HepG2 (cell line): ENCODE results near the gene CHMP5. TPM values are rescaled to one million over a fixed set of nuclear protein-coding genes. Genes with fewer than 3 reads are reported as not detected.

Experiments used
- ATAC-seq: fragments of 200-7000 bp; cut with Tn5 transposase; 3 replicates; pipeline ENCODE4 v1.9.1; 2020; ENCODE audit warnings: mild to moderate bottlenecking, moderate library complexity
- BruUV-seq: library from RNA; stranded (reverse); fragments of 400-500 nt; replicated peaks from 2 replicates; lab custom pipeline; 2021; lab: Mats Ljungman, UMichigan
- CTCF ChIA-PET: fragments of 300-600 bp; formaldehyde crosslinking; extraction: SDS; loops from one replicate; lab custom pipeline; 2021; ENCODE audit warnings: low total read pairs, inconsistent platforms, low intra/inter-chr PET ratio; lab: Yijun Ruan, JAX
- POLR2A ChIA-PET: fragments of 350-600 bp; sonication (Branson Sonifier 250); formaldehyde crosslinking; loops from one replicate; lab custom pipeline; 2020; ENCODE audit warnings: antibody characterized with exemption, inconsistent platforms; lab: Yijun Ruan, JAX
- DNase-seq: peaks from one replicate; pipeline ENCODE4 v3.0.0-alpha.2; 2015; ENCODE audit warnings: low spot score
- FAIRE-seq: peaks from 3 replicates; lab custom pipeline; 2011; peaks lifted over from hg19 to GRCh38; lab: Jason Lieb, UNC
- H2AFZ ChIP-seq: one replicate; pipeline ENCODE4 v1.6.1; 2011; ENCODE audit warnings: low read length, inconsistent platforms
- H3K27ac ChIP-seq: fragments of 300-600 bp; 3 replicates; pipeline ENCODE4 v1.8.0; 2011; ENCODE audit warnings: mixed run types, mild to moderate bottlenecking, mixed read lengths, low read length, inconsistent platforms; ENCODE audit not compliant: insufficient read depth; ENCODE audit errors: extremely low read length
- H3K27me3 ChIP-seq, 2 experiments: fragments of 200-600 bp in 1 of 2; 2 replicates in 1 of 2; 3 replicates in 1 of 2; pipeline versions ENCODE4 v1.6.0 to v1.8.0; 2011; ENCODE audit warnings: low read length in 2 of 2, mild to moderate bottlenecking in 2 of 2, moderate library complexity in 2 of 2, inconsistent platforms in 1 of 2; ENCODE audit not compliant: insufficient read depth in 2 of 2, control insufficient read depth in 1 of 2
- H3K36me3 ChIP-seq, 2 experiments: fragments of 200-600 bp in 1 of 2; replicated peaks in 1 of 2; 2 replicates in 1 of 2; 3 replicates in 1 of 2; pipeline versions ENCODE4 v1.5.1 to v1.8.0; 2011; ENCODE audit warnings: low read length in 2 of 2, inconsistent platforms in 1 of 2; ENCODE audit not compliant: insufficient read depth in 2 of 2, control insufficient read depth in 1 of 2
- H3K4me1 ChIP-seq: 2 replicates; pipeline ENCODE4 v1.5.1; 2012; ENCODE audit warnings: low read length, inconsistent platforms; ENCODE audit not compliant: insufficient read depth
- H3K4me2 ChIP-seq: 2 replicates; pipeline ENCODE4 v1.6.0; 2011; ENCODE audit warnings: low read depth, low read length, inconsistent platforms
- H3K4me3 ChIP-seq, 3 experiments: fragments of 200-600 bp in 1 of 3; sonication (generic), shearing (Covaris generic) in 1 of 3; replicated peaks in 1 of 3; 2 replicates each; pipeline ENCODE4 v1.5.1; 2011 to 2016; ENCODE audit warnings: low read length in 3 of 3, inconsistent platforms in 2 of 3, low read depth in 2 of 3, mild to moderate bottlenecking in 2 of 3, control low read depth in 1 of 3, mixed read lengths in 1 of 3; ENCODE audit not compliant: insufficient read depth in 1 of 3
- H3K79me2 ChIP-seq: one replicate; pipeline ENCODE4 v1.6.1; 2011; ENCODE audit warnings: low read length, inconsistent platforms; ENCODE audit not compliant: insufficient read depth
- H3K9ac ChIP-seq: 2 replicates; pipeline ENCODE4 v1.6.0; 2011; ENCODE audit warnings: mild to moderate bottlenecking, low read depth, low read length, inconsistent platforms; ENCODE audit not compliant: insufficient read depth
- H3K9me3 ChIP-seq: 2 replicates; pipeline ENCODE4 v1.5.1; 2012; ENCODE audit warnings: mild to moderate bottlenecking, low read length
- H4K20me1 ChIP-seq: 2 replicates; pipeline ENCODE4 v1.6.0; 2011; ENCODE audit warnings: inconsistent platforms, mild to moderate bottlenecking, low read length, moderate library complexity; ENCODE audit not compliant: insufficient read depth
- ATF7-NPFF ChIP-seq: sonication (generic); formaldehyde crosslinking; IDR thresholded peaks from 2 replicates; pipeline ENCODE4 v1.8.1; 2023; ENCODE audit warnings: mild to moderate bottlenecking, low read depth, missing genetic modification reagents, moderate library complexity
- CEBPG ChIP-seq: IDR thresholded peaks from 2 replicates; pipeline ENCODE4 v1.6.1; 2016
- E2F2 ChIP-seq: sonication (generic); formaldehyde crosslinking; IDR thresholded peaks from 2 replicates; pipeline ENCODE4 v1.4.0; 2020; ENCODE audit warnings: missing genetic modification reagents, borderline replicate concordance
- KDM2A ChIP-seq: sonication (generic); formaldehyde crosslinking; IDR thresholded peaks from 2 replicates; pipeline ENCODE4 v1.4.0; 2020; ENCODE audit warnings: low read depth, missing genetic modification reagents, borderline replicate concordance
- NFE2L2 ChIP-seq: fragments of 150-350 bp; IDR thresholded peaks from 2 replicates; pipeline ENCODE4 v1.6.1; 2014; ENCODE audit warnings: low read length
- PHF21A ChIP-seq: sonication (generic); formaldehyde crosslinking; IDR thresholded peaks from 2 replicates; pipeline ENCODE4 v1.5.0; 2020; ENCODE audit warnings: mild to moderate bottlenecking, missing genetic modification reagents
- PITX1 ChIP-seq: sonication (generic); formaldehyde crosslinking; IDR thresholded peaks from 2 replicates; pipeline ENCODE4 v1.5.1; 2020; ENCODE audit warnings: mild to moderate bottlenecking, missing genetic modification reagents
- POLR2AphosphoS5 ChIP-seq: IDR thresholded peaks from 2 replicates; pipeline ENCODE4 v1.6.1; 2012; ENCODE audit warnings: low read depth, low read length
- TCF7 ChIP-seq: sonication (generic); IDR thresholded peaks from 2 replicates; pipeline ENCODE4 v1.6.1; 2016; ENCODE audit warnings: antibody characterized with exemption, low read depth
- THAP11 ChIP-seq: IDR thresholded peaks from 2 replicates; pipeline ENCODE4 v1.6.1; 2016; ENCODE audit warnings: missing biosample characterization, missing genetic modification reagents
- THAP8 ChIP-seq: sonication (generic); formaldehyde crosslinking; IDR thresholded peaks from 2 replicates; pipeline ENCODE4 v1.5.1; 2020; ENCODE audit warnings: missing genetic modification reagents, mild to moderate bottlenecking, borderline replicate concordance
- ZBTB26 ChIP-seq: IDR thresholded peaks from 2 replicates; pipeline ENCODE4 v1.6.1; 2016; ENCODE audit warnings: missing compliant biosample characterization, missing genetic modification reagents, borderline replicate concordance
- ZFP82 ChIP-seq: sonication (generic); formaldehyde crosslinking; IDR thresholded peaks from 2 replicates; pipeline ENCODE4 v1.5.1; 2020; ENCODE audit warnings: mild to moderate bottlenecking, missing genetic modification reagents, borderline replicate concordance
- ZNF280B ChIP-seq: sonication (generic); formaldehyde crosslinking; IDR thresholded peaks from 2 replicates; pipeline ENCODE4 v1.5.0; 2020; ENCODE audit warnings: missing genetic modification reagents, mild to moderate bottlenecking, borderline replicate concordance
- ZNF430 ChIP-seq: sonication (generic); formaldehyde crosslinking; IDR thresholded peaks from 2 replicates; pipeline ENCODE4 v1.9.0; 2021; ENCODE audit warnings: mild to moderate bottlenecking, missing genetic modification reagents
- ZNF597 ChIP-seq: sonication (generic); formaldehyde crosslinking; IDR thresholded peaks from 2 replicates; pipeline ENCODE4 v1.5.0; 2020; ENCODE audit warnings: missing genetic modification reagents
- ZNF782 ChIP-seq: sonication (generic); formaldehyde crosslinking; IDR thresholded peaks from 2 replicates; pipeline ENCODE4 v1.4.0; 2020; ENCODE audit warnings: missing genetic modification reagents, mild to moderate bottlenecking, borderline replicate concordance
- ZUFSP ChIP-seq: sonication (generic); formaldehyde crosslinking; IDR thresholded peaks from 2 replicates; pipeline ENCODE4 v1.9.0; 2021; ENCODE audit warnings: missing genetic modification reagents, mild to moderate bottlenecking, borderline replicate concordance
- WGBS: methylation state at CpG from one replicate; pipeline ENCODE4 v1.1.6; 2017; ENCODE audit warnings: low lambda C conversion rate; 5-methylcytosine and 5-hydroxymethylcytosine counted together
- in situ Hi-C: cut with HindIII; loops from 2 replicates; pipeline ENCODE4 v1.10.0; 2017; ENCODE audit warnings: low pct_unique_long_range_greater_than_20kb; ENCODE audit not compliant: extremely low pct_ligation_motif_present
- intact Hi-C: fragments of 100-400 bp; cut with micrococcal nuclease; formaldehyde crosslinking; loops from one replicate; pipeline ENCODE4 v1.10.0; 2022; ENCODE audit not compliant: unreplicated experiment
- polyA plus RNA-seq, 8 experiments: library from polyadenylated mRNA; depleted of rRNA in 3 of 8; stranded (reverse) in 7 of 8; unstranded in 1 of 8; fragments of >200 nt; fragmentation: Illumina TruSeq in 4 of 8; extraction: Trizol in 4 of 8; gene quantifications; 2 replicates each; pipeline versions ENCODE4 v1.2.1 to v1.2.3, GENCODE V29; 2011 to 2016; ENCODE audit warnings: low read depth in 4 of 8, missing spikeins in 1 of 8, mixed read lengths in 1 of 8; ENCODE audit not compliant: insufficient read depth in 1 of 8
- total RNA-seq, 5 experiments: library from RNA; depleted of rRNA; stranded (reverse); fragments of >200 nt; fragmentation: Illumina TruSeq; extraction: Trizol; gene quantifications; 2 replicates each; pipeline ENCODE4 v1.2.3, GENCODE V29; 2016; ENCODE audit warnings: low read depth in 1 of 5

The CHMP5 gene
- total and polyA plus RNA-seq, 2 of the 13 experiments (the other 11 are each of a cell fraction or from before 2014, with no cell fraction given), result 46.0 to 57.3 TPM

GRCh38 chr9:33222031-33222430, 42.8 kb upstream of the CHMP5 start:
- Histone ChIP-seq H3K36me3 (no peaks in the 10 kb centered on the region), H3K9ac (no peak overlapping the region), H3K27ac (no peak overlapping the region), H2AFZ (no peak overlapping the region), H3K9me3 (no peaks in the 10 kb centered on the region), H3K4me3 (no peak overlapping the region), H3K27me3 (peaks cover 0 to 8% of the 10 kb centered on the region in 2 experiments; a peak in 2 of 5 replicates), H3K4me2 (no peak overlapping the region), H3K4me1 (peaks cover 5% of the 10 kb centered on the region; the same call in 1 of the 2 replicates), H3K79me2 (no peaks in the 10 kb centered on the region), H4K20me1 (no peaks in the 10 kb centered on the region)
- ATAC-seq (no peak), FAIRE-seq (no peak), DNase-seq (no peak)
- 78% methylated on average over 3 of the region's 3 CpGs for WGBS
- intact Hi-C loops, result no loop called here
- ChIA-PET CTCF (interaction anchor here (5.0 kb wide), 1 partner anchor 141 kb away, joined by 80 read pairs; no protein-coding TSS in a partner anchor), POLR2A (no interaction called here)
- BruUV-seq, result no TSS peak
- in situ Hi-C loops, result no loop called here
- TF ChIP-seq E2F2, result no peak
- no peak for TF ChIP-seq ZNF280B (CRISPR knock-in tag)
- TF ChIP-seq THAP11 (CRISPR knock-in tag), result no peak
- TF ChIP-seq ATF7-NPFF (CRISPR knock-in tag), result no peak
- TF ChIP-seq CEBPG (CRISPR knock-in tag), result no peak
- no peak for TF ChIP-seq ZNF430 (CRISPR knock-in tag)
- TF ChIP-seq ZNF782 (CRISPR knock-in tag), result no peak
- no peak for TF ChIP-seq TCF7
- TF ChIP-seq THAP8 (CRISPR knock-in tag), result no peak
- no peak for TF ChIP-seq ZUFSP (CRISPR knock-in tag)
- TF ChIP-seq ZFP82 (CRISPR knock-in tag), result no peak
- no peak for TF ChIP-seq PHF21A (CRISPR knock-in tag)
- TF ChIP-seq PITX1, result no peak
- TF ChIP-seq NFE2L2, result no peak
- no peak for TF ChIP-seq POLR2AphosphoS5
- TF ChIP-seq KDM2A (CRISPR knock-in tag), result no peak
- no peak for TF ChIP-seq ZNF597
- no peak for TF ChIP-seq ZBTB26
